HG02588 (cell line): ENCODE measurements around the gene SHC4.
"Not testable (repeated sequence)": the region's sequence is repeated elsewhere in the genome, so short reads cannot be mapped to it uniquely, and the experiment has no call there.

Experiments
- ATAC-seq: cut with Tn5 transposase; IDR thresholded peaks from one replicate; pipeline ENCODE4 v1.9.1; 2021; ENCODE audit warnings: mild to moderate bottlenecking, moderate library complexity; ENCODE audit not compliant: unreplicated experiment

Gene SHC4

DNA sequence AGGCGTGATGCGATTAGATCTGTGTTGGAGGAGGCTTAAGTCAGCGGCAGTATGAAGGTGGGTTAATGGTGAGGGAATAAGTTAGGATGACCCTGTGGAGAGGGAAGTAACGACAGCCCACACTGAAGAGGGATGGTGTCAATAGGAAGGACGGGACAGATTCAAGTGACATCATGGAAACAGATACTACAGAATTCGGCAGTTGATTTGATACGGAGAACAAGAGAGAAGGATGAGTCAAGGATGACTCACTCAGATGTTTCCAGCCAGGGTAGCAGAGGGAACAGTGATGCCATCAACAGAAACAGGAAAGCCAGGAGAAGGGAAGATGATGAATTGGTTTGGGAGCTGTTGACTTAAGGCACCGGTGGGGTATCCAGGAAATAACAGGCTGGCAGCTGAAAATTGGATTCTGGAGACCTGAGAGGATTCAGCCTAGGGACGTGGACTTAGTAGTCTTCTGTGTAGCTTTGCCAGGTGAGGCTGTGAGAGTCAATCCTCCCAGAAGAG lies 38.0 kb downstream of the SHC4 start:
- no peak for ATAC-seq

DNA sequence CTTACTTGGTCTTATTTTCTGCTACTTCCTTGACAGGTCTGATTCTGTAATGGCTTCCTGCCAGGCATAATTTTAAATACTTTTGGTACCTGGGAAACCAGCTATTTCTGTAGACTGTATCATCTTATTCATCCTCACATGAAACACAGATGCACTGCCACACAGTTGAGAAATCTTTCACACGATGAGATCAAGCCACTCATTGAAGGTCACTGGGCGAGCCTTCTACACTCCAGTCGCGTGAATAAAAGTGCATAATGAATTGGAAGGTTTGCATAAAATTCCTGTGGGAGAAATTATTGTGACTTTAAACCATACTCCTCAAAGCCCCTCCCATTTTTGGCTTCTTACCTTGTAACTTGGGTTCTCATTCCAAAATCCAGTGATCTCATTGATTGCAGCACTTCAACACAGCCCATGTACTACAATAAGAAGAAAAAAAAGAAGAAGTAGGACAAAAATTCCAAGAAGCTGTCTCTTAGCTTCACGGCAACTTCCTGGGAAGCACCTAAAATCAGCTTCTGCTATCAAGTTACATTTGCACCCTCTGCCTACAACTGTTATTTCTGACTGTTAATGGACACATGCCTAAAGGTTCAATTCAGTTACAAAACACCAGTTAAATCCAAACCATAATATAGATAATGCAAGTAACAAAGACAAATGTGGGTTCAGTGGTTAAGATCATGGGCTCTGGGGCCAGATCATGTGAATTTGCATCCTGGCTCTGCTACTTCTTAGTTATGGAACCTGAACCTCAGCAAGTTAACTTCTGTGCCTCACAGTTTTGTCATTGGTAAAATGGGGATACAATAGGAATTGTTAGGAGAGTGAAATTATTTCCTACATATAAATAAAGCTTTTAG lies 39.0 kb downstream of the SHC4 start:
- ATAC-seq: no peak

DNA sequence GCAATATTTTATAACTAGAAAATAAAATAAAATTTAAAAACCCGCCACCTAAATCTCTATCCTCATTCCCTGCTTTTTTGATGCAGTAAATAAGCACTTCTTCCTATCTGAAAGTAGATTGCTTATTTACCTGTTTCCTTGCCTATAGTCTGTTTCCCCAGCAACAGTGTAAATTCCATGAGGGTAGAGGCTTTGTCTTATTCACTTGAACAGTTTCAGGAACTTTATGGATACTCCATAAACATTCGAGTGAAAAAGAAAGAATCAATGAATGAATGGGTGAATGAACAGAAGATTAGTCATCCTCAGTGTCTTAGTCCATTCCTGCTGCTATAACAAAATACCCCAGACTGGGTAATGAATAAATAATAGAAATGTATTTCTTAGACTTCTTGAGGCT lies 41.7 kb downstream of the SHC4 start:
- ATAC-seq: no peak

DNA sequence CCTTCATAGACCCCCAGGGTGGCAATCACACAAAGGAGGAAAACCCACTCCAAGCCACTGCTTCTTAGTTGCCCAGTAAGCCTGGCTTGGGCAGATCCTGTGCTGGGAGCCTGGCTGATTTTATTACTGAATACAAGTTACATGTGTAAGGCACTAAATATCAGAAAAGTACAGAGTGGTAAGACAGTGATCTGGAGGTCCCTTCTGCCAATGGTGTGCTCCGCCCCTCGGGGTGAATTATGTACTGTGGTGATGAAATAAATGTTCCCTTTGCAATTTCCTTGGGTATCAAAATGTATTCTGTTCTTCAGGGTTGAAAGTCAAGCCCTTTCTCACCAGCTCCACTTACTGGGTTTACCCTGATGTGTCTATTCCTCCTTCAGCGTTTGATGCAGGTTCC lies 47.0 kb downstream of the SHC4 start:
- ATAC-seq: no peak

DNA sequence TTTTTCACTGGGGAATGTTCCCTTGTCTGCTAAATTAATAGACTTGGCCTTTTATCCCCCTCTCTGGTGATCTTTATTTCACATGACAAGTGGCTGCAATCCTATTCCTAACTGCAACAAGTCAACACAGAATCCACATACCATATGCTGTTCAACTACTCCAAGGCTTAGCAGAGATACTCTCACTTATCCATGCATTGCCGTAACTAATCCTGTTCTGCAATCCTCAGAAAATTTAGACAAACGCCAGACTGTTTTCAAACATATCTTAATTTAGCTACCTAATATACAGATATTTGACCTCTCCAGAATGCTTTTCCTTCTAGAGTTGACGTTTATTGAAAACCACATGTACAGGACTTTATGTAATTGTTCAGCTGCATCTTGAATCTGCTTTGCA lies 47.9 kb downstream of the SHC4 start:
- no peak for ATAC-seq

DNA sequence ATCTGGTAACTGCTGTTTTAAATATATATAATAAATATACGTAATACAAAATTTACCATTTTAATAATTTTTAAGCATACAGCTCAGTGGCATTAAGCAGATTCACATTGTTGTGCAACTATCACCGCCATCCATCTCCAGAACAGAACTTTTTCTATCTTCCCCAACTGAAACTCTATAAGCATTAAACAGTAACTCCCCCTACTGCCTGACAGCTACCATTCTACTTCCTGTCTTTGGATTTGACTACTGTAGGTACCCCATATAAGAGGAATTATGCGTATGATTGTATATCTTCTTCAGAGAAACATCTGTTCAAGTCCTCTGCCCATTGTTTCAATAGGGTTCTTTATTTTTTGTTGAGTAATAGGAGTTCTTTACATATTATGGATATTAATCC lies 49.0 kb downstream of the SHC4 start:
- no peak for ATAC-seq

DNA sequence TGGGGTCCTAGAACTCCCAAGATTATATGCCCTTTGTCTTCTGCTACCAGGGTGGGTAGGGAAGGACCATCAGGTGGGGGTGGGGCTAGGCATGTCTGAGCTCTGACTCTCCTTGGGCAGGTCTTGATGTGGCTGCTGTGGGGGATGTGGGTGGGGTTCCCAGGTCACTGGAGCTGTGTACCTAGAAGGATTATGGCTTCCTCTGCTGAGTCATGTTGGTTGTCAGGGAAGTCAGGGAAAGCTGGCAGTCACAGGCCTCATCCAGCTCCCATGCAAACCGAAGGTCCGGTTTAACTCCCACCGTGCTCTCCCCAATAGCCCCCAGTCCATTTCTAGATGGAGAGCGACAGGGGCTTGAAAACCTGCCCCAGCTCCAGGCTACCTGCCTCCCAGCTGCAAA lies 50.6 kb downstream of the SHC4 start:
- no peak for ATAC-seq

DNA sequence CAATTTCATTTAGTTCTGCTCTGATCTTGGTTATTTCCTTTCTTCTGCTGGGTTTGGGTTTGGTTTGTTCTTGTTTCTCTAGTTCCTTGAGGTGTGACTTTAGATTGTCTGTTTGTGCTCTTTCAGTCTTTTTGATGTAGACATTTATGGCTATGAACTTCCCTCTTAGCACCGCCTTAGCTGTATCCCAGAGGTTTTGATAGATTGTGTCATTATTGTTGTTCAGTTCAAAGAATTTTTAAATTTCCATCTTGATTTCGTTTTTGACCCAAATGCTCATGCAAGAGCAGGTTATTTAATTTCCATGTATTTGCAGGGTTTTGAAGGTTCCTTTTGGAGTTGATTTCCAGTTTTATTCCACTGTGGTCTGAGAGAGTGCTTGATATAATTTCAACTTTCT lies 53.2 kb downstream of the SHC4 start:
- not testable (repeated sequence) for ATAC-seq

DNA sequence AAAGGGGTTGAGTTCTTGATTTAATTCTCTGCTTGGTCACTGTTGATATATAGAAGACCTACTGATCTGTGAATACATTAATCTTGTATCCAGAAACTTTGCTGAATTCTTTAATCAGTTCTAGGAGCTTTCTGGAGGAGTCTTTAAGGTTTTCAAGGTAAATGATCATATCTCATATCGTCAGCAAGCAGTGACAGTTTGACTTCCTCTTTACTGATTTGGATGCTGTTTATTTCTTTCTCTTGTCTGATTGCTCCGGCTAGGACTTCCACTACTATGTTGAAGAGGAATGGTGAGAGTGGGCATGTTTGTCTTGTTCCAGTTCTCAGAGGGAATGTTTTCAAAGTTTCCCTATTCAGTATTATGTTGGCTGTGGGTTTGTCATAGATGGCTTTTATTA lies 54.4 kb downstream of the SHC4 start:
- ATAC-seq: not testable (repeated sequence)

DNA sequence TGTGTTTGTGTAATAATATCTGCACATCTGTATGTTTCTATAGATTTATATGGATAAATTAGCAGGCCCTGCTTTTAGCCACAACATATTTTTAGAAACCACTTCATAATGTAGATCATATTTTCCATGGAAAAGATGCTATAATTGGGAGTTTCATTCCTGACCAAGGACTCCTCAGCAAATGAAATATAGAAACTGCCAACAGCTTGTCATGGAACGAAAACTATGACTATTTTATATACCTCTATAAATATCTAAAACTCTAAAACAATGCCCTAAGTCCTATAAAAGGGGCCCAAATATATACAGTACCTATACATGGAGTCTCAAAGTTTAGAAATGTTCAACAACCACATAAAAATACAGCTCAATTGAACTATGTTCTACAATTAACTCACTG lies 57.9 kb downstream of the SHC4 start:
- ATAC-seq: no peak

DNA sequence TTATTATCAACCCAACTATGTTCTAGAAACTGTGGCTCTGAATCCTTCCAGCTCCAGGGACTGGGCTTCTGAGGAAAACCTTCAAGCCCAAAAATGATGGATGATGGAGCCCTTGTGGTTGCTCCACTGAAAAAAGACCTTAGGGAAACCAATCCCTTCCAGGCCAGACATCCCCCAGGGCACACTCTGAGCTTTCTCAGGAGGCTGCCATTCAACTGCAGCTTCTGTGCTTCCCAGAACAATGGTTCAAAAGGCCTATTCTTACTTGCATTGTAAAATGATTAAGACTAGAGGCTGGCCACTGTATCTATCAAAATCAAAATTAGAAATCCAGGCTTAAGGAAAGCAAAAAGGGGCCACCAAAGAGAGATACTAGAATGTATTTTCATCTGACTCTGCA lies 58.5 kb downstream of the SHC4 start:
- ATAC-seq: no peak

DNA sequence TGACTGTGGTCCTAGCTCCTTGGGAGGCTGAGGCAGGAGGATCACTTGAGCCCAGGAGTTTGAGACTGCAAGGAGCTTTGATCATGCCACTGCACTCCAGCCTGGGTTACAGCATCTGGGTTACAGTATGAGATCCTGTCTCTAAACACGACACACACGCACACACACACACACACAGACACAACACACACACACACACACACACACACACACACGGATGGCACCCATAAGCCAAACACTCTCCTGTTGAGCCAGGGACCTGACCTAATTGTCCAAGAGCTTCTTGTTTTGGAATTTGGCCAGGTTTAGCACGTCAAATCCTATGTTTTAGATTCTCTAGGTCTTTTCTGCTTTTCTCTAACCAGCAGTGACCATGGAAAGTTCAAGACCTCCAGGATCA lies 59.0 kb downstream of the SHC4 start:
- ATAC-seq: no peak

DNA sequence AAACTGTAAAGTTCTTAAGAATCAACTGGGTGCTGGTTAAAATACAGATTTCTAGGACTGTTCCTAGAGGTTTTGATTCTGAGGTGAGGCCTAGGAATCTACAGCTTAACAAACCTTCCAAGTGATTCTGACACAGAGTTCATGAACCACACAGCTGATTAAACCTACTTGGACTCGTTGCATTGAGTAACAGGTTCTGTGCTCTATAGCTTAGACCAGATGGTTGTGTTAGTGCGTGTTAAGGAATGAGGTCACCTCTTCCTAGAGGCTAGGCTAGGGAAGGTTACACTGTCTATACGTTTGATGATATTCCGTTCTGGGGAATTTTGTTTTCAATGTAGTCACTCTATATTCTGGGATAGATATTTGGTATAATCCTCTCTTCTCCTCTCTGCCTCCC lies 63.9 kb downstream of the SHC4 start:
- no peak for ATAC-seq

DNA sequence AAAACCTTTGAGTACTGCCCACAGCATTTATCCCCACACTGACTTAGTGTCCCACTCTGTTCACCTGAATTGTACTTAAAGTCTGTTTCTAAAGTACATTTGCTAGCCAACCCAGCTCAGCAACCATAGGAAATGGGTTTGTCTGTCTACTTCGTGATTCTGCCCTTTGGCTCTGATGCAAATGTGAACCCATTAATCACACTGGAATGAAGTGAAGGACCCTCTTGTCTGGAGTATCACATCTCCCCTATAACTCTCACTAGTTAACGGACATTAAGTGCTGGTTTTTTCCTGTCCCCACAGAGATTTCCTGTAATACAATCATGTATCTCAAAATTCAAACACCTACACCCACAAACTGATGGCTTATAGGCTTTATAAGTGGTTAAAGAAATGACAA lies 65.3 kb downstream of the SHC4 start:
- ATAC-seq: no peak

DNA sequence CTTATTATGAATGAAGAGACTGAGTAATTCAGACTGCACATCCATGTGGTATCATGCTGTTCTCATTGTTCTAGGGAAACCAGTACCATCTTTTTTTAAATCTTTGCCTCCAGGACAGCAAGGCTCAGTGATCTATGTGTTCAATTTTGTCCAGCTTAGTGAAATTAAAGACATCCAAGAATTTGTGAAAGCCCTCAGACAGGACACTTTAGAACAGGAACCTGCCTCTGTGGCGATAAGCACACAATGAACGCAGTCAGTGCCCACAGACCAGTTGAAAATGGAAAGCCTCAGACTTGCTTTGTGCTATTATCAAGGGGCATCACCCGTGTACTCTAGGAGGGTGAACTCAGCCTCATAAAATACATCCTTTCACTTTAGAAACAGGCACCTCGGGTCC lies 65.7 kb downstream of the SHC4 start:
- no peak for ATAC-seq

DNA sequence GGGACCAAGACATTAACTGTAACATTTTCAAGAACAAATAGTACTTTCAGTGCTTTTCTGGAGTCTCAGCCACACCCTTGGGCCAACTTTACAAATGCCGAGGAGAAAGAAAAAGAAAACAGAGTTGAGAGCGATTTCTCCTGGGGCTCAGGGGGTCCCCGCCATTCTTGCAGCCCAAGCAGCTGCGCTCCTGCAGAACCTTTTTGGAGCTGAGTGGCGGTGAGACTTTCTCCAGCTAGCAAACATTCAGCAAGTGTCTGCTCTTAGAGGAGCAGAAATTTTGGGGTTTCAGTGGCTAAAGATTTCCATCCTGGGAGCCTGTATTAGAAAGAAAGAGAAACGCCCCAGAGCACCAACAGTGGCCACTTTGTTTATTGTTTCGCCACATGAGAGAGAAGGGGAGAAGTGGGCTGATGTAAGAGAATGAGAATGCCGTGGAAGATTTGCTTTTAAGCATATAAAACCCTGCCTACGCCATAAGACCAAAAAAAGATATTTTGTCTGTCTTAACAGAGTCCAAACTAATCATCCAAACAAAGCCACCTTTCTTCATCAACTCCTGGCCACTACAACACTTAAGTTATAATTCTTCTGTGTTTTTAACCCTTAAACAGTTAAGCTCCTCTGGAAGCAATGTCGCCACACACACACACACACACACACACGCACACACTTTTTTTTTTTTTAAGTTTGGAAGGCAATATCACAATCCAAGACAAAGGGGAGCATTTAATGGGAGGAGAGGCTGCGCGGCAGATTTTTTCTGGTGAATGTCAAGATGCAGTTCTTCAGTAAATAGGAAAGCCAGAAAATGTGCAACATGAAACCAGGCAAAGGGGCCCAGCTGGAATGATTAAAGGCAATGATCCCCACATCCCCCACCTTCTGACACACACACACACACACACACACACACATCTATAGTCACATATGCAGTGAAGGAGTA lies 66.6 kb downstream of the SHC4 start:
- no peak for ATAC-seq

DNA sequence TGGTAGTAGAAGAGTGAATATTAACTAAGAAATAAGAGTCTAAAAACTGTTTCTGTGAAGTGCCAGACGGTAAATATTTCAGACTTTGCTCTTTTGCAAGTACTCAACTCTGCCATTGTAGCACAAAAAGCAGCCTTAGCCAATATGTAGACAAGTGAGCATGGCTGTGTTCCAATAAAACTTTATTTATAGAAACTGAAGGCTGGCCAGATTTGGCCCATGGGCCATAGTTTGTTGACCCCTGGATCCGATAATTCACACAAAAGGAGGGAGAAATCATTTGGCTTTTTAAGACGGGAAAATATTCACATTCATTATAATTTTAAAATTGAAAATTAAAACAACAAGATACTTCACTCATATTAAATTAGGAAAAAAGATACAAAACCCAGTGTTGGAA lies 70.4 kb downstream of the SHC4 start:
- ATAC-seq: no peak

DNA sequence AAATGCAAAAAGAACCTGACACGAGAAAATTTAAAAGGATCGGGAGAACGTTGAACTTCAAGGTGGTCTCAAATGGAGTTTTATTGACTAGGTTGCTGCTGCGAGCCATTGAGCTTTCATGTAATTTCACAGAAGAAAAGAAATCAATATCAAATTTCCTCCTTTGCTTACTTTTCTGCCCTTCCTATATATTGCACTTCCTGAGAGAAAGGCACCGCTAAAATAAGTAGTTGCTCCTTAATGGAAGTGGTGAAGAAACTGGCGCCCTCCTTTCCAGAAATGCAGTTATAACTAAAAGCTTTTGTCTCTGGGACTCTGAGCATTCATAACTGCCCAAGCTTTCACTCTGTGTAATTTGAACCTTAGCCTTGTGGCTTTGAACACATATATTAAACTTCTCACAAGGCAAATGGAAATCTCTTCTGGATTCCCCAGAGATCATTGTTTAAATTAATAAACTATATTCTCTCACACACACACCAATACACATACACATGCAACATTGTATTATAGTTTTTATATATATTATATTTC lies 72.4 kb downstream of the SHC4 start:
- ATAC-seq: no peak

DNA sequence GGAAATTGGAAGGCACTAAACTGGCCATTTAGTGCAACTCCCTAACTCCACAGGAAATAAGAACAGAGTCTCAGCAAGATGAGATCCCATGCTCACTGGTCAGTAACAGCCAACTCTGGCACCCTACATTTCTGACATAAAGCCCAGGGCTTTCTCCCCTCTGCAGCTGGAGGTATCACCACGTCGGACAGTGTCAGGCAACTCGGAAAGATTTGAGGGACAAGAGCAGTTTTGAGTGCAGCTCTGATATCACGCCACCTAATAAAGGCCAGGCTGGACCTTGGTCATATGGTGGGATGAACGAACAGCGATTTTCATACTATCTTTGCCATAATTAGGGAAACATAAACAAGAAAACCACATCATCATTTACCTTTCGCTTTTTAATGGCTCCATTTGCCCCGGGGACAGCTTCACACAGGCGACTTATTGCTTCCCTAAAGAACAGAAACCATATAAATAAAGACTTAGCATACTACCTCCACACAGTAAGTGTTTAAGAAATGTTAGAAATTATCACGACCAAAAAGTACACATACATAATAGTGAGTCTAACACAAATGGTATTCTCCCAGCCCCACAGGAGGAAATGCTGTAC lies 73.2 kb downstream of the SHC4 start:
- ATAC-seq: no peak

DNA sequence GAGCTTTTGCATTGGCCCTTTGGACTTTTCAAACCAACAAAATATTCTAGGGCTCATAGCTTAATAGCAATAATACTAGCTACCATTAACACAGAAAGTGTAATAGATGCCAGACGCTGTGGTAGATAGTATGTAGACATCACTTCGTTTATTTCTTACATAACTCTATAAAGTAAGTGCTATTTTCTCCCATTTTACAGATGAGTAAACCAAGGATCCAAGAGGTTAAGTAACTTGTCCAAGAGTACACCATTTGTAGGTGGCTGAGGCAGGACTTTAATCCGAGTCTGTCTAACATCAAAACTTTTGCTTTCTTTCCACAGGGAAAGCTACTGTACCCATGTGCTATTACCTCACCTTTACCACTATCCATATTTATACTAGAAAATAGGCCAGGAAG lies 73.8 kb downstream of the SHC4 start:
- no peak for ATAC-seq

DNA sequence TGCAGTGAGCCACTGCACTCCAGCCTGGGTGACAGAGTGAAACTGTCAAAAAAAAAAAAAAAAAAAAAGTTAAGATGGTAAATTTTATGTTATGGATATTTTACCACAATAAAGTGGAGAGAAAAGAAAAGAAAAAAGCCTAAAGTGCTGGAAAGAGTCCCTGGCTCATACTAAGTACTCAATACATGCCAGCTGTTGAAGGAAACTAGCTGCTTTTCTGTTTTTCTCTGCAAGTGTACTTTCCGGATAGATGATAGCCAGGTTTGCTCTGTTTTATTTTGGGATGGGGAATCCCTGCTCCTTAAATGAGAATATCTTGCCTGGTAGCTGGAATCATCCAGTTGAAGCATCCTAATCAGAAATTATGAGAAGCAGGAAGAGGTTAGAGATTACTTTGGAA lies 74.9 kb downstream of the SHC4 start:
- no peak for ATAC-seq
